H1 (cell line): Measurements from ENCODE around the gene IL21R. TPM values are rescaled to one million over a fixed set of nuclear protein-coding genes. Genes with fewer than 3 reads are reported as not detected.

ENCODE experiments used
- CTCF ChIA-PET: fragments of 300-600 bp; sonication (Branson Sonifier 250); formaldehyde crosslinking; loops from one replicate; lab custom pipeline; 2021; ENCODE audit not compliant: partially characterized antibody; lab: Charles Lee
- POLR2A ChIA-PET: fragments of 300-600 bp; sonication (Branson Sonifier 250); formaldehyde crosslinking; loops from one replicate; lab custom pipeline; 2021; ENCODE audit warnings: inconsistent platforms; ENCODE audit not compliant: partially characterized antibody; lab: Charles Lee
- DNase-seq, 2 experiments: peaks; one replicate each; pipeline versions ENCODE4 v3.0.0 to v3.0.0-alpha.2; 2010 to 2022; ENCODE audit warnings: low spot score in 2 of 2, low read depth in 1 of 2, mixed read lengths in 1 of 2
- FAIRE-seq: peaks from 2 replicates; lab custom pipeline; 2011; peaks lifted over from hg19 to GRCh38; lab: Jason Lieb, UNC
- H2AFZ ChIP-seq: 2 replicates; pipeline ENCODE4 v1.8.1; 2012; ENCODE audit warnings: low read length, inconsistent platforms
- H2AK5ac ChIP-seq: 2 replicates; pipeline ENCODE4 v1.6.1; 2013; ENCODE audit warnings: low read depth, low read length
- H2BK120ac ChIP-seq: replicated peaks from 2 replicates; pipeline ENCODE3; 2013; ENCODE audit warnings: low read depth, low read length, inconsistent platforms
- H2BK12ac ChIP-seq: 2 replicates; pipeline ENCODE4 v1.6.1; 2013; ENCODE audit warnings: low read depth, low read length
- H2BK15ac ChIP-seq: 2 replicates; pipeline ENCODE4 v1.6.1; 2013; ENCODE audit warnings: low read length
- H2BK20ac ChIP-seq: 2 replicates; pipeline ENCODE4 v1.6.1; 2013; ENCODE audit warnings: low read length
- H2BK5ac ChIP-seq: 2 replicates; pipeline ENCODE4 v1.6.1; 2013; ENCODE audit warnings: low read depth, low read length
- H3K14ac ChIP-seq: 2 replicates; pipeline ENCODE4 v1.6.1; 2013; ENCODE audit warnings: inconsistent platforms; ENCODE audit not compliant: insufficient read length
- H3K18ac ChIP-seq: 2 replicates; pipeline ENCODE4 v1.6.1; 2013; ENCODE audit warnings: low read length; ENCODE audit errors: extremely low read depth
- H3K23ac ChIP-seq: 2 replicates; pipeline ENCODE4 v1.6.1; 2013; ENCODE audit warnings: inconsistent platforms; ENCODE audit not compliant: insufficient read length
- H3K23me2 ChIP-seq: 2 replicates; pipeline ENCODE4 v1.6.1; 2013; ENCODE audit warnings: low read depth, low read length
- H3K27ac ChIP-seq: 2 replicates; pipeline ENCODE4 v1.6.1; 2011; ENCODE audit warnings: low read depth, low read length, inconsistent platforms
- H3K27me3 ChIP-seq, 4 experiments: replicated peaks in 1 of 4; 1 replicate in 1 of 4; 2 replicates in 3 of 4; pipeline versions ENCODE4 v1.6.1 to v1.8.1; 2011 to 2013; ENCODE audit warnings: low read length in 3 of 4, mild to moderate bottlenecking in 3 of 4, inconsistent platforms in 2 of 4, mixed read lengths in 2 of 4, moderate library complexity in 1 of 4; ENCODE audit not compliant: control insufficient read depth in 3 of 4, insufficient read depth in 3 of 4; ENCODE audit errors: extremely low read depth in 1 of 4
- H3K36me3 ChIP-seq, 4 experiments: 2 replicates each; pipeline versions ENCODE4 v1.6.1 to v1.8.1; 2011 to 2013; ENCODE audit warnings: mild to moderate bottlenecking in 4 of 4, low read length in 3 of 4, moderate library complexity in 2 of 4, control low read depth in 1 of 4, inconsistent platforms in 1 of 4; ENCODE audit not compliant: insufficient read depth in 4 of 4, control insufficient read depth in 2 of 4
- H3K4ac ChIP-seq: replicated peaks from 2 replicates; pipeline ENCODE3; 2013; ENCODE audit warnings: low read length, low read depth, mixed read lengths, inconsistent platforms; ENCODE audit not compliant: insufficient read length
- H3K4me1 ChIP-seq, 4 experiments: replicated peaks in 1 of 4; 1 replicate in 1 of 4; 2 replicates in 3 of 4; pipeline versions ENCODE4 v1.6.1 to v1.8.1; 2011 to 2013; ENCODE audit warnings: low read length in 3 of 4, inconsistent platforms in 2 of 4, mixed read lengths in 1 of 4; ENCODE audit not compliant: insufficient read depth in 4 of 4, control insufficient read depth in 3 of 4
- H3K4me2 ChIP-seq, 2 experiments: 2 replicates each; pipeline versions ENCODE4 v1.6.1 to v1.8.1; 2011 to 2013; ENCODE audit warnings: low read depth in 2 of 2, low read length in 2 of 2, control low read depth in 1 of 2, inconsistent platforms in 1 of 2, mild to moderate bottlenecking in 1 of 2; ENCODE audit not compliant: insufficient read depth in 1 of 2
- H3K4me3 ChIP-seq, 4 experiments: fragments of 200-600, 300-600 bp in 1 of 4; sonication (generic), shearing (Covaris generic), sonication (Bioruptor Twin) in 1 of 4; 2 replicates each; pipeline versions ENCODE4 v1.5.1 to v1.8.1; 2011 to 2016; ENCODE audit warnings: low read length in 4 of 4, low read depth in 3 of 4, control low read depth in 2 of 4, inconsistent platforms in 2 of 4, mild to moderate bottlenecking in 2 of 4, mixed read lengths in 1 of 4, moderate library complexity in 1 of 4; ENCODE audit not compliant: insufficient read depth in 2 of 4; ENCODE audit errors: extremely low read depth in 1 of 4
- H3K56ac ChIP-seq: replicated peaks from 2 replicates; pipeline ENCODE3; 2013; ENCODE audit warnings: low read depth, mild to moderate bottlenecking, mixed read lengths, low read length, inconsistent platforms; ENCODE audit not compliant: insufficient read length
- H3K79me1 ChIP-seq: 2 replicates; pipeline ENCODE4 v1.6.1; 2013; ENCODE audit warnings: low read depth, low read length, control low read depth
- H3K79me2 ChIP-seq, 2 experiments: 2 replicates each; pipeline versions ENCODE4 v1.6.1 to v1.8.1; 2012 to 2013; ENCODE audit warnings: low read length in 2 of 2, mild to moderate bottlenecking in 2 of 2, inconsistent platforms in 1 of 2; ENCODE audit not compliant: insufficient read depth in 2 of 2, control insufficient read depth in 1 of 2
- H3K9ac ChIP-seq, 4 experiments: replicated peaks in 1 of 4; 1 replicate in 1 of 4; 2 replicates in 3 of 4; pipeline versions ENCODE4 v1.6.1 to v1.8.1; 2011 to 2013; ENCODE audit warnings: low read depth in 3 of 4, low read length in 3 of 4, control low read depth in 2 of 4, mild to moderate bottlenecking in 2 of 4, moderate library complexity in 2 of 4, inconsistent platforms in 1 of 4; ENCODE audit errors: extremely low read depth in 1 of 4
- H3K9me3 ChIP-seq, 2 experiments: 2 replicates each; pipeline versions ENCODE4 v1.6.1 to v1.8.1; 2012 to 2013; ENCODE audit warnings: mild to moderate bottlenecking in 2 of 2, moderate library complexity in 2 of 2, control low read depth in 1 of 2, inconsistent platforms in 1 of 2, low read depth in 1 of 2, low read length in 1 of 2, mixed read lengths in 1 of 2; ENCODE audit not compliant: insufficient read depth in 2 of 2
- H4K20me1 ChIP-seq, 2 experiments: replicated peaks in 1 of 2; 2 replicates each; pipeline versions ENCODE3 to v1.8.1; 2011 to 2013; ENCODE audit warnings: inconsistent platforms in 2 of 2, low read length in 2 of 2, mild to moderate bottlenecking in 1 of 2; ENCODE audit not compliant: insufficient read depth in 2 of 2, control insufficient read depth in 1 of 2
- H4K5ac ChIP-seq: 2 replicates; pipeline ENCODE4 v1.6.1; 2013; ENCODE audit warnings: low read length, low read depth, mixed read lengths, inconsistent platforms; ENCODE audit not compliant: insufficient read length
- H4K8ac ChIP-seq: 2 replicates; pipeline ENCODE4 v1.8.0; 2013; ENCODE audit warnings: mild to moderate bottlenecking, moderate library complexity, low read length, inconsistent platforms; ENCODE audit not compliant: insufficient read depth; ENCODE audit errors: extremely low read depth
- H4K91ac ChIP-seq: replicated peaks from 2 replicates; pipeline ENCODE3; 2013; ENCODE audit warnings: low read length, mixed read lengths, inconsistent platforms; ENCODE audit not compliant: insufficient read length
- ATF3 ChIP-seq: IDR thresholded peaks from 2 replicates; pipeline ENCODE4 v1.6.1; 2011; ENCODE audit warnings: low read depth, mild to moderate bottlenecking, low read length; ENCODE audit not compliant: insufficient read depth
- BACH1 ChIP-seq: IDR thresholded peaks from 2 replicates; pipeline ENCODE4 v1.6.1; 2012; ENCODE audit warnings: low read length, improper control_type of control experiment
- BCL11A ChIP-seq, 2 experiments: IDR thresholded peaks; one replicate each; pipeline ENCODE4 v1.6.1; 2011; ENCODE audit warnings: low read depth in 2 of 2, low read length in 2 of 2, mild to moderate bottlenecking in 2 of 2
- BRCA1 ChIP-seq: IDR thresholded peaks from 2 replicates; pipeline ENCODE4 v1.6.1; 2012; ENCODE audit warnings: low read depth, low read length, improper control_type of control experiment
- CHD1 ChIP-seq: IDR thresholded peaks from 2 replicates; pipeline ENCODE4 v1.6.1; 2012; ENCODE audit warnings: low read depth, low read length, improper control_type of control experiment
- EP300 ChIP-seq, 2 experiments: IDR thresholded peaks; 1 replicate in 1 of 2; 2 replicates in 1 of 2; pipeline ENCODE4 v1.6.1; 2011 to 2012; ENCODE audit warnings: low read depth in 2 of 2, low read length in 2 of 2, mild to moderate bottlenecking in 2 of 2, borderline replicate concordance in 1 of 2, inconsistent platforms in 1 of 2, moderate library complexity in 1 of 2
- JUND ChIP-seq: IDR thresholded peaks from 2 replicates; pipeline ENCODE4 v1.6.1; 2011; ENCODE audit warnings: mild to moderate bottlenecking, improper control_type of control experiment, low read length
- SIX5 ChIP-seq: IDR thresholded peaks from 2 replicates; pipeline ENCODE4 v1.6.1; 2011; ENCODE audit warnings: mild to moderate bottlenecking, low read depth, low read length
- TAF7 ChIP-seq: optimal IDR thresholded peaks from 2 replicates; pipeline ENCODE3; 2011; ENCODE audit warnings: low read depth, mild to moderate bottlenecking, inconsistent platforms, low read length, moderate library complexity, borderline replicate concordance
- YY1 ChIP-seq: IDR thresholded peaks from 2 replicates; pipeline ENCODE4 v1.6.1; 2011; ENCODE audit warnings: low read depth, mild to moderate bottlenecking, low read length
- WGBS, 2 experiments: shearing (Covaris generic) in 1 of 2; methylation state at CpG; one replicate each; pipeline versions ENCODE4 v1.1.6 to v1.1.7; 2013 to 2015; ENCODE audit warnings: low lambda C conversion rate in 2 of 2, mixed read lengths in 2 of 2, inconsistent platforms in 1 of 2, low coverage in 1 of 2, missing lambda C conversion rate in 1 of 2; ENCODE audit not compliant: insufficient replicate concordance in 2 of 2, insufficient coverage in 1 of 2, insufficient read length in 1 of 2; ENCODE audit errors: extremely low coverage in 1 of 2, missing lambda C conversion rate in 1 of 2; 5-methylcytosine and 5-hydroxymethylcytosine counted together
- polyA plus RNA-seq, 7 experiments: library from polyadenylated mRNA; depleted of rRNA in 3 of 7; stranded (reverse) in 5 of 7; unstranded in 2 of 7; fragments of >200 nt in 5 of 7; fragments of 200-250 nt in 2 of 7; gene quantifications; 1 replicate in 5 of 7; 2 replicates in 1 of 7; 4 replicates in 1 of 7; pipeline versions ENCODE4 v1.2.1 to v1.2.3, GENCODE V29; 2011 to 2013; ENCODE audit warnings: missing spikeins in 2 of 7, mixed read lengths in 2 of 7
- total RNA-seq: library from RNA; stranded (reverse); fragmentation: NEBNext Ultra II Directional; extraction: Animal tissue kit (Norgen Biotek cat#: 25700); gene quantifications from 2 replicates; pipeline ENCODE4 v1.2.1, GENCODE V29; 2021

The IL21R gene
- total and polyA plus RNA-seq, 2 of the 8 experiments (the other 6 are each of a cell fraction or from before 2014, with no cell fraction given), result 0.34 to 0.70 TPM

- H3K27me3 ChIP-seq, result no peaks in the 10 kb centered on the region; a peak in 1 of 7 replicates
- H4K8ac ChIP-seq, result no peak overlapping the region
- H3K27ac ChIP-seq, result no peak overlapping the region
- DNase-seq (no peak), FAIRE-seq (no peak)
- ChIA-PET POLR2A (interaction anchor here (1.0 kb wide), 1 partner anchor 42 kb away, joined by 4 read pairs; no protein-coding TSS in a partner anchor), CTCF (interaction anchor here (1.0 to 2.1 kb wide), 7 partner anchors 13 to 272 kb away, joined by 3 to 7 read pairs (median 3); no protein-coding TSS in a partner anchor)
- no peaks in the 10 kb centered on the region; the same call in 1 of the 2 replicates for H3K23me2 ChIP-seq
- no peak overlapping the region for H2BK120ac ChIP-seq
- TF ChIP-seq JUND (no peak), TAF7 (no peak), EP300 (IDR thresholded peaks at IDR 0.05; ENCODE audit: borderline replicate concordance in 1 of 2, low read depth in 2 of 2, low read length in 2 of 2) (no peak), CHD1 (no peak), BACH1 (no peak), BCL11A (IDR thresholded peaks at IDR 0.05; ENCODE audit: low read depth in 2 of 2, low read length in 2 of 2) (no peak), SIX5 (no peak), BRCA1 (no peak), ATF3 (no peak), YY1 (no peak)
- H3K18ac ChIP-seq, result no peak overlapping the region
- H2BK5ac ChIP-seq, result no peak overlapping the region
- no peak overlapping the region for H3K4ac ChIP-seq
- no peak overlapping the region for H3K4me3 ChIP-seq
- H3K4me2 ChIP-seq, result no peak overlapping the region
- H2AK5ac ChIP-seq, result no peak overlapping the region
- H3K4me1 ChIP-seq, result peaks cover 0 to 2% (median 0%) of the 10 kb centered on the region in 4 experiments; a peak in 1 of 7 replicates
- H4K91ac ChIP-seq, result no peak overlapping the region
- no peaks in the 10 kb centered on the region for H3K9me3 ChIP-seq
- H3K79me2 ChIP-seq, result no peaks in the 10 kb centered on the region
- no peak overlapping the region for H3K14ac ChIP-seq
- no peaks in the 10 kb centered on the region for H3K79me1 ChIP-seq
- peaks cover 0 to 2% of the 10 kb centered on the region in 2 experiments for H4K20me1 ChIP-seq
- no peak overlapping the region for H2BK20ac ChIP-seq
- no peak overlapping the region for H2BK12ac ChIP-seq
- no peaks in the 10 kb centered on the region for H3K36me3 ChIP-seq
- no peak overlapping the region for H3K56ac ChIP-seq
- no peak overlapping the region for H2AFZ ChIP-seq
- no peak overlapping the region for H2BK15ac ChIP-seq
- WGBS, 2 experiments, result 96% methylated on average over 3 of the region's 3 CpGs; no CpG with 5 or more reads in 1 of the 2 experiments
- H3K23ac ChIP-seq, result no peak overlapping the region
- no peak overlapping the region for H4K5ac ChIP-seq
- H3K9ac ChIP-seq, result no peak overlapping the region
Observed at GRCh38 chr16:27453494-27453825, 51.5 kb downstream of the IL21R start.
